ENCODE results near the gene RWDD3.

GRCh38 chr1:95281781-95282517 lies 47.9 kb downstream of the RWDD3 start:
- TF ChIP-seq CTCF (IDR thresholded peaks at IDR 0.05) (no peak), POLR2A (IDR thresholded peaks at IDR 0.05) (no peak), POLR2AphosphoS5 (IDR thresholded peaks at IDR 0.05; ENCODE audit: insufficient read depth in 1 of 2, low read depth in 1 of 2) (no peak)
